Endothelial cell of umbilical vein (primary cell): ENCODE data around the gene KCP. TPM values are rescaled to one million over a fixed set of nuclear protein-coding genes. Genes with fewer than 3 reads are reported as not detected.

Source experiments
- BruUV-seq: library from RNA; stranded (reverse); fragments of 400-500 nt; replicated peaks from 2 replicates; lab custom pipeline; 2021; lab: Mats Ljungman, UMichigan
- CTCF ChIA-PET: fragments of 300-600, 350-600 bp; sonication (Branson Sonifier 250); formaldehyde crosslinking; loops from one replicate; lab custom pipeline; 2021; ENCODE audit warnings: antibody characterized with exemption, inconsistent platforms; lab: Charles Lee
- POLR2A ChIA-PET: fragments of 300-600, 350-600 bp; sonication (Branson Sonifier 250); formaldehyde crosslinking; loops from one replicate; lab custom pipeline; 2021; ENCODE audit warnings: antibody characterized with exemption, inconsistent platforms; lab: Charles Lee
- DNase-seq: peaks from one replicate; pipeline ENCODE4 v3.0.0-alpha.2; 2011; ENCODE audit warnings: low read depth, low spot score
- FAIRE-seq: peaks from 2 replicates; lab custom pipeline; 2011; peaks lifted over from hg19 to GRCh38; lab: Jason Lieb, UNC
- H2AFZ ChIP-seq: 2 replicates; pipeline ENCODE4 v1.6.0; 2012; ENCODE audit warnings: low read depth, low read length, control low read depth, inconsistent platforms
- H3K27ac ChIP-seq: 2 replicates; pipeline ENCODE4 v1.5.1; 2011; ENCODE audit warnings: low read depth, mild to moderate bottlenecking, control low read depth, low read length, moderate library complexity; ENCODE audit not compliant: insufficient read depth
- H3K27me3 ChIP-seq, 2 experiments: 2 replicates each; pipeline versions ENCODE4 v1.6.0 to v1.6.1; 2011; ENCODE audit warnings: low read length in 2 of 2, mixed read lengths in 1 of 2; ENCODE audit not compliant: control insufficient read depth in 2 of 2, insufficient read depth in 2 of 2
- H3K36me3 ChIP-seq, 2 experiments: 2 replicates in 1 of 2; 3 replicates in 1 of 2; pipeline ENCODE4 v1.5.1; 2011; ENCODE audit warnings: low read length in 2 of 2, mild to moderate bottlenecking in 1 of 2, moderate library complexity in 1 of 2; ENCODE audit not compliant: control insufficient read depth in 2 of 2, insufficient read depth in 2 of 2; ENCODE audit errors: extremely low read depth in 1 of 2
- H3K4me1 ChIP-seq: 3 replicates; pipeline ENCODE4 v1.5.1; 2011; ENCODE audit warnings: mild to moderate bottlenecking, low read length; ENCODE audit not compliant: control insufficient read depth, insufficient read depth; ENCODE audit errors: extremely low read depth
- H3K4me2 ChIP-seq: 2 replicates; pipeline ENCODE4 v1.6.1; 2011; ENCODE audit warnings: low read length, control low read depth, mixed read lengths; ENCODE audit not compliant: insufficient read depth
- H3K4me3 ChIP-seq, 3 experiments: fragments of 200-600 bp in 1 of 3; sonication (generic), shearing (Covaris generic) in 1 of 3; replicated peaks in 1 of 3; 2 replicates each; pipeline ENCODE4 v1.5.1; 2011 to 2016; ENCODE audit warnings: control low read depth in 3 of 3, low read length in 3 of 3, mild to moderate bottlenecking in 2 of 3, inconsistent platforms in 1 of 3, low read depth in 1 of 3, moderate library complexity in 1 of 3; ENCODE audit not compliant: insufficient read depth in 1 of 3
- H3K79me2 ChIP-seq: 2 replicates; pipeline ENCODE4 v1.6.0; 2012; ENCODE audit warnings: low read length, inconsistent platforms; ENCODE audit not compliant: control insufficient read depth, insufficient read depth
- H3K9ac ChIP-seq: replicated peaks from 2 replicates; pipeline ENCODE3; 2011; ENCODE audit warnings: low read length, control low read depth; ENCODE audit not compliant: insufficient read depth; ENCODE audit errors: extremely low read depth
- H3K9me1 ChIP-seq: replicated peaks from 3 replicates; pipeline ENCODE4 v1.6.0; 2011; ENCODE audit warnings: mild to moderate bottlenecking, low read length; ENCODE audit not compliant: control insufficient read depth, insufficient read depth; ENCODE audit errors: extremely low read depth
- H3K9me3 ChIP-seq: replicated peaks from 2 replicates; pipeline ENCODE4 v1.5.1; 2012; ENCODE audit warnings: low read length, inconsistent platforms; ENCODE audit not compliant: control insufficient read depth, insufficient read depth
- H4K20me1 ChIP-seq: replicated peaks from 2 replicates; pipeline ENCODE3; 2011; ENCODE audit warnings: mild to moderate bottlenecking, low read length; ENCODE audit not compliant: control insufficient read depth, insufficient read depth; ENCODE audit errors: extremely low read depth
- CTCF ChIP-seq, 2 donors: IDR thresholded peaks; 1 replicate in 1 of 2; 2 replicates in 1 of 2; pipeline ENCODE4 v1.5.1; 2011; ENCODE audit warnings: low read length in 2 of 2, mild to moderate bottlenecking in 2 of 2, moderate library complexity in 2 of 2, control low read depth in 1 of 2, inconsistent platforms in 1 of 2, low read depth in 1 of 2; ENCODE audit not compliant: insufficient read depth in 1 of 2; ENCODE audit errors: extremely low read depth in 1 of 2
- EZH2 ChIP-seq: IDR thresholded peaks from 2 replicates; pipeline ENCODE4 v1.6.1; 2012; ENCODE audit warnings: borderline replicate concordance, low read depth, mild to moderate bottlenecking, moderate library complexity, low read length, inconsistent platforms; ENCODE audit not compliant: severe bottlenecking
- FOS ChIP-seq: IDR thresholded peaks from 2 replicates; pipeline ENCODE4 v1.6.1; 2011; ENCODE audit warnings: mild to moderate bottlenecking, low read length, moderate library complexity, borderline replicate concordance; ENCODE audit not compliant: insufficient read depth
- GATA2 ChIP-seq: IDR thresholded peaks from 2 replicates; pipeline ENCODE4 v1.7.0; 2011; ENCODE audit warnings: low read depth, mild to moderate bottlenecking, moderate library complexity, mixed read lengths, low read length; ENCODE audit not compliant: insufficient read length, insufficient read depth
- JUN ChIP-seq: IDR thresholded peaks from 2 replicates; pipeline ENCODE4 v1.6.1; 2011; ENCODE audit warnings: borderline replicate concordance, low read depth; ENCODE audit not compliant: insufficient read length, insufficient read depth
- POLR2A ChIP-seq: IDR thresholded peaks from 2 replicates; pipeline ENCODE4 v1.6.1; 2012; ENCODE audit warnings: low read depth, mild to moderate bottlenecking, control low read depth, low read length
- POLR2AphosphoS5 ChIP-seq: IDR thresholded peaks from 2 replicates; pipeline ENCODE4 v1.6.1; 2012; ENCODE audit warnings: low read depth, mild to moderate bottlenecking, control low read depth, low read length, moderate library complexity; ENCODE audit not compliant: insufficient read depth
- dilution Hi-C: fragments of 300-500 bp; cut with MboI; formaldehyde crosslinking; loops from one replicate; pipeline ENCODE4 v1.15.0; 2019; ENCODE audit warnings: low sequenced_read_pairs; ENCODE audit not compliant: extremely low pct_ligation_motif_present
- intact Hi-C: fragments of 100-400 bp; cut with micrococcal nuclease; formaldehyde crosslinking; loops from one replicate; pipeline ENCODE4 v1.10.0; 2022
- polyA plus RNA-seq, 4 experiments: library from polyadenylated mRNA; depleted of rRNA in 3 of 4; stranded (reverse) in 3 of 4; unstranded in 1 of 4; fragments of >200 nt; gene quantifications; 2 replicates each; pipeline versions ENCODE4 v1.2.1 to v1.2.3, GENCODE V29; 2011 to 2012; ENCODE audit warnings: missing spikeins in 1 of 4
- total RNA-seq: library from RNA; stranded (reverse); gene quantifications from 2 replicates; pipeline ENCODE4 v1.2.3, GENCODE V29; 2021
- TF ChIP-seq, protein P1 (sequence below): IDR thresholded peaks from 2 replicates; pipeline ENCODE4 v1.6.1; 2011; ENCODE audit not compliant: insufficient read depth, insufficient read length

Gene KCP
- total and polyA plus RNA-seq, 2 donors (not counting 3 experiments of a cell fraction or from before 2014, with no cell fraction given): not detected

DNA sequence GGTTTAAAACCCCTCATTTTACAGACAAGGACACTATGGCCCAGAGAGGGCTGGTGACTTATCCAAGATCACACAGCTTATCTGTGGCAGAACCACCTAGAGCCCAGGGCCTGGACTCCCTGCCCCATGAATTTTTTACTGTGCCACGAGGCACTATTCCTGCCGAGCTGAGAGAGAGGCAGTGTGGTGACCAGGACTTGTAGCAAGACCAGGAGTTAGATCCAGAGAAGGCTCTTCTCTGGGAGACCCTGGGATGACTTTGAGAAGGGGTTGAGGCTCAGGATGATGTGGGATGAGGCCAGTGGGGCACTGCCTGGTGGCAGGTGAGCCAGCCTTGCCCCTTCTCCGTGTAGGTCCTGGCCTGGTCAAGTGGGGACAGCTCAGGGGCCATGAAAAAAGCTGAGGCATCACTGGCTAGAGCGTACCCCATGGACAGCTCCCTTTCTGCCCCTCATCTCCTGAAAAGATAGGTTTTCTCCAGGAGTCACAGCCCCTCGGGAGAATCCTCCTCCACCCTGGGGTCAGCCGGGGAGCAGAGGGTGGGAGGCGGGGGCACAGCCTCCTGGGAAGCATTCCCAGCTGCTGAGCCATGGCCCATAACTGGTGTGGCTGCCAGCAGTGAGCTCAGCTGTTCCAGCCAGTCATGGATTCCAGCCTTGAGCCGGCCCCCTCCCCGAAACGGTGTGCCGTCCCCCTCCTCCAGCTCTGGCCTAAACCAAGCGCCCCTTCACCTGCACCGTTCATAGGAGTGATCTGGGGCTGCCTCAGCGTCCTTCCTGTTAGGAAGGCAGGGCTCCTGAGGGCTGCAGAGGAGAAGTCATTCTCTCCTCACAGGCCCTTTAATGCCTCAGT, 74.5 kb downstream of the KCP start:
- Histone ChIP-seq H2AFZ (no peak overlapping the region), H3K4me3 (no peak overlapping the region), H4K20me1 (no peaks in the 10 kb centered on the region), H3K9ac (no peak overlapping the region), H3K4me2 (no peak overlapping the region), H3K27me3 (no peaks in the 10 kb centered on the region), H3K9me3 (no peaks in the 10 kb centered on the region), H3K36me3 (peaks cover 7 to 50% of the 10 kb centered on the region in 2 experiments), H3K4me1 (peaks cover 26% of the 10 kb centered on the region), H3K79me2 (peaks cover 22% of the 10 kb centered on the region), H3K27ac (no peak overlapping the region), H3K9me1 (no peaks in the 10 kb centered on the region)
- no peak for TF ChIP-seq EZH2
- TF ChIP-seq, protein P1, sequence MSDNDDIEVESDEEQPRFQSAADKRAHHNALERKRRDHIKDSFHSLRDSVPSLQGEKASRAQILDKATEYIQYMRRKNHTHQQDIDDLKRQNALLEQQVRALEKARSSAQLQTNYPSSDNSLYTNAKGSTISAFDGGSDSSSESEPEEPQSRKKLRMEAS: no peak
- no peak for TF ChIP-seq FOS
- no peak for TF ChIP-seq POLR2A
- no peak for TF ChIP-seq POLR2AphosphoS5
- TF ChIP-seq JUN: no peak
- TF ChIP-seq CTCF (IDR thresholded peaks at IDR 0.05; ENCODE audit: extremely low read depth in 1 of 2, insufficient read depth in 1 of 2, low read depth in 1 of 2, low read length in 2 of 2): no peak
- no peak for TF ChIP-seq GATA2
- DNase-seq (no peak), FAIRE-seq (no peak)
- dilution Hi-C loops: no loop called here
- ChIA-PET POLR2A (no interaction called here), CTCF (no interaction called here)
- no TSS peak for BruUV-seq
- intact Hi-C loops: no loop called here
